ENCODE results near the gene ARL4A.
"Not testable (repeated sequence)": the region's sequence is repeated elsewhere in the genome, so short reads cannot be mapped to it uniquely, and the experiment has no call there.

Gene ARL4A

GRCh38 chr7:12687718-12688171 is 312 bp downstream of the ARL4A start:
- no CpG with 5 or more reads among the region's 12 CpGs for WGBS (ENCODE audit: insufficient coverage, insufficient read length)
- Histone ChIP-seq H3K27ac (ENCODE audit: low read length) (no peak overlapping the region), H3K36me3 (ENCODE audit: control insufficient read depth, insufficient read depth, low read length) (no peaks in the 10 kb centered on the region), H3K9me3 (ENCODE audit: control insufficient read depth, insufficient read depth, low read length) (no peaks in the 10 kb centered on the region), H3K4me1 (ENCODE audit: control insufficient read depth, insufficient read depth, low read length) (no peaks in the 10 kb centered on the region), H3K27me3 (ENCODE audit: control insufficient read depth, insufficient read depth, low read length) (no peaks in the 10 kb centered on the region), H3K4me3 (ENCODE audit: low read length) (peak overlapping the region; percentile 82)
- no peak for DNase-seq (ENCODE audit: low read depth, low spot score)

GRCh38 chr7:12688485-12689170 is 1.2 kb downstream of the ARL4A start:
- DNase-seq (ENCODE audit: low read depth, low spot score); H3K27ac ChIP-seq (ENCODE audit: low read length); H3K36me3 ChIP-seq (ENCODE audit: control insufficient read depth, insufficient read depth, low read length); H3K4me1 ChIP-seq (ENCODE audit: control insufficient read depth, insufficient read depth, low read length); H3K27me3 ChIP-seq (ENCODE audit: control insufficient read depth, insufficient read depth, low read length); H3K4me3 ChIP-seq (ENCODE audit: low read length); H3K9me3 ChIP-seq (ENCODE audit: control insufficient read depth, insufficient read depth, low read length): not testable (repeated sequence)
- WGBS (ENCODE audit: insufficient coverage, insufficient read length): no CpG with 5 or more reads among the region's 3 CpGs

- WGBS (ENCODE audit: insufficient coverage, insufficient read length): no CpG with 5 or more reads among the region's 2 CpGs
- Histone ChIP-seq H3K36me3 (ENCODE audit: control insufficient read depth, insufficient read depth, low read length) (no peaks in the 10 kb centered on the region), H3K27ac (ENCODE audit: low read length) (no peak overlapping the region), H3K27me3 (ENCODE audit: control insufficient read depth, insufficient read depth, low read length) (no peaks in the 10 kb centered on the region), H3K4me1 (ENCODE audit: control insufficient read depth, insufficient read depth, low read length) (no peaks in the 10 kb centered on the region), H3K9me3 (ENCODE audit: control insufficient read depth, insufficient read depth, low read length) (no peaks in the 10 kb centered on the region), H3K4me3 (ENCODE audit: low read length) (no peak overlapping the region)
- DNase-seq (ENCODE audit: low read depth, low spot score): no peak
Observed at GRCh38 chr7:12689451-12689850, 2.0 kb downstream of the ARL4A start.

- Histone ChIP-seq H3K4me1 (ENCODE audit: control insufficient read depth, insufficient read depth, low read length) (no peaks in the 10 kb centered on the region), H3K4me3 (ENCODE audit: low read length) (no peak overlapping the region), H3K36me3 (ENCODE audit: control insufficient read depth, insufficient read depth, low read length) (no peaks in the 10 kb centered on the region), H3K9me3 (ENCODE audit: control insufficient read depth, insufficient read depth, low read length) (no peaks in the 10 kb centered on the region), H3K27ac (ENCODE audit: low read length) (no peak overlapping the region), H3K27me3 (ENCODE audit: control insufficient read depth, insufficient read depth, low read length) (no peaks in the 10 kb centered on the region)
- WGBS (ENCODE audit: insufficient coverage, insufficient read length): no CpG with 5 or more reads among the region's 1 CpG
- no peak for DNase-seq (ENCODE audit: low read depth, low spot score)
Observed at GRCh38 chr7:12690041-12690878, 2.8 kb downstream of the ARL4A start.

GRCh38 chr7:12691388-12691787 is 4.0 kb downstream of the ARL4A start:
- H3K4me1 ChIP-seq (ENCODE audit: control insufficient read depth, insufficient read depth, low read length); H3K27me3 ChIP-seq (ENCODE audit: control insufficient read depth, insufficient read depth, low read length); H3K27ac ChIP-seq (ENCODE audit: low read length); H3K36me3 ChIP-seq (ENCODE audit: control insufficient read depth, insufficient read depth, low read length); H3K9me3 ChIP-seq (ENCODE audit: control insufficient read depth, insufficient read depth, low read length); DNase-seq (ENCODE audit: low read depth, low spot score); H3K4me3 ChIP-seq (ENCODE audit: low read length): not testable (repeated sequence)
- no CpG with 5 or more reads among the region's 3 CpGs for WGBS (ENCODE audit: insufficient coverage, insufficient read length)

GRCh38 chr7:12692035-12692434 is 4.6 kb downstream of the ARL4A start:
- DNase-seq (ENCODE audit: low read depth, low spot score): no peak
- Histone ChIP-seq H3K27ac (ENCODE audit: low read length) (no peak overlapping the region), H3K4me3 (ENCODE audit: low read length) (no peak overlapping the region), H3K4me1 (ENCODE audit: control insufficient read depth, insufficient read depth, low read length) (no peaks in the 10 kb centered on the region), H3K9me3 (ENCODE audit: control insufficient read depth, insufficient read depth, low read length) (no peaks in the 10 kb centered on the region), H3K36me3 (ENCODE audit: control insufficient read depth, insufficient read depth, low read length) (no peaks in the 10 kb centered on the region), H3K27me3 (ENCODE audit: control insufficient read depth, insufficient read depth, low read length) (no peaks in the 10 kb centered on the region)
- no CpG with 5 or more reads among the region's 1 CpG for WGBS (ENCODE audit: insufficient coverage, insufficient read length)

- no CpG with 5 or more reads among the region's 3 CpGs for WGBS (ENCODE audit: insufficient coverage, insufficient read length)
- Histone ChIP-seq H3K36me3 (ENCODE audit: control insufficient read depth, insufficient read depth, low read length) (no peaks in the 10 kb centered on the region), H3K27ac (ENCODE audit: low read length) (no peak overlapping the region), H3K4me3 (ENCODE audit: low read length) (no peak overlapping the region), H3K27me3 (ENCODE audit: control insufficient read depth, insufficient read depth, low read length) (no peaks in the 10 kb centered on the region), H3K9me3 (ENCODE audit: control insufficient read depth, insufficient read depth, low read length) (no peaks in the 10 kb centered on the region), H3K4me1 (ENCODE audit: control insufficient read depth, insufficient read depth, low read length) (no peaks in the 10 kb centered on the region)
- DNase-seq (ENCODE audit: low read depth, low spot score): no peak
Observed at GRCh38 chr7:12692479-12693259, 5.2 kb downstream of the ARL4A start.

- no peak for DNase-seq (ENCODE audit: low read depth, low spot score)
Observed at GRCh38 chr7:12694817-12695216, 7.4 kb downstream of the ARL4A start.

GRCh38 chr7:12695965-12696364 is 8.5 kb downstream of the ARL4A start:
- Histone ChIP-seq H3K27me3 (ENCODE audit: control insufficient read depth, insufficient read depth, low read length) (no peaks in the 10 kb centered on the region), H3K9me3 (ENCODE audit: control insufficient read depth, insufficient read depth, low read length) (no peaks in the 10 kb centered on the region), H3K36me3 (ENCODE audit: control insufficient read depth, insufficient read depth, low read length) (no peaks in the 10 kb centered on the region), H3K4me3 (ENCODE audit: low read length) (no peak overlapping the region), H3K4me1 (ENCODE audit: control insufficient read depth, insufficient read depth, low read length) (no peaks in the 10 kb centered on the region), H3K27ac (ENCODE audit: low read length) (no peak overlapping the region)
- DNase-seq (ENCODE audit: low read depth, low spot score): no peak
- WGBS (ENCODE audit: insufficient coverage, insufficient read length): no CpG with 5 or more reads among the region's 1 CpG

More at GRCh38 chr7:12694817-12695216, 7.4 kb downstream of the ARL4A start:
- no peaks in the 10 kb centered on the region for H3K4me1 ChIP-seq (ENCODE audit: control insufficient read depth, insufficient read depth, low read length)
- H3K4me3 ChIP-seq (ENCODE audit: low read length): no peak overlapping the region
- H3K27ac ChIP-seq (ENCODE audit: low read length): no peak overlapping the region
- H3K36me3 ChIP-seq (ENCODE audit: control insufficient read depth, insufficient read depth, low read length): no peaks in the 10 kb centered on the region
- no CpG with 5 or more reads among the region's 1 CpG for WGBS (ENCODE audit: insufficient coverage, insufficient read length)
- H3K27me3 ChIP-seq (ENCODE audit: control insufficient read depth, insufficient read depth, low read length): no peaks in the 10 kb centered on the region
- no peaks in the 10 kb centered on the region for H3K9me3 ChIP-seq (ENCODE audit: control insufficient read depth, insufficient read depth, low read length)

GRCh38 chr7:12699299-12699698 is 11.9 kb downstream of the ARL4A start:
- Histone ChIP-seq H3K9me3 (ENCODE audit: control insufficient read depth, insufficient read depth, low read length) (no peaks in the 10 kb centered on the region), H3K27me3 (ENCODE audit: control insufficient read depth, insufficient read depth, low read length) (no peaks in the 10 kb centered on the region), H3K4me1 (ENCODE audit: control insufficient read depth, insufficient read depth, low read length) (no peaks in the 10 kb centered on the region), H3K4me3 (ENCODE audit: low read length) (no peak overlapping the region), H3K27ac (ENCODE audit: low read length) (no peak overlapping the region), H3K36me3 (ENCODE audit: control insufficient read depth, insufficient read depth, low read length) (no peaks in the 10 kb centered on the region)
- no CpG with 5 or more reads among the region's 10 CpGs for WGBS (ENCODE audit: insufficient coverage, insufficient read length)
- no peak for DNase-seq (ENCODE audit: low read depth, low spot score)
